Measurements from ENCODE around the gene ACAN.

Gene ACAN

GRCh38 chr15:88859550-88859949, 56.3 kb downstream of the ACAN start:
- DNase-seq (ENCODE audit: low read depth), result no peak
- TF ChIP-seq, protein P1, sequence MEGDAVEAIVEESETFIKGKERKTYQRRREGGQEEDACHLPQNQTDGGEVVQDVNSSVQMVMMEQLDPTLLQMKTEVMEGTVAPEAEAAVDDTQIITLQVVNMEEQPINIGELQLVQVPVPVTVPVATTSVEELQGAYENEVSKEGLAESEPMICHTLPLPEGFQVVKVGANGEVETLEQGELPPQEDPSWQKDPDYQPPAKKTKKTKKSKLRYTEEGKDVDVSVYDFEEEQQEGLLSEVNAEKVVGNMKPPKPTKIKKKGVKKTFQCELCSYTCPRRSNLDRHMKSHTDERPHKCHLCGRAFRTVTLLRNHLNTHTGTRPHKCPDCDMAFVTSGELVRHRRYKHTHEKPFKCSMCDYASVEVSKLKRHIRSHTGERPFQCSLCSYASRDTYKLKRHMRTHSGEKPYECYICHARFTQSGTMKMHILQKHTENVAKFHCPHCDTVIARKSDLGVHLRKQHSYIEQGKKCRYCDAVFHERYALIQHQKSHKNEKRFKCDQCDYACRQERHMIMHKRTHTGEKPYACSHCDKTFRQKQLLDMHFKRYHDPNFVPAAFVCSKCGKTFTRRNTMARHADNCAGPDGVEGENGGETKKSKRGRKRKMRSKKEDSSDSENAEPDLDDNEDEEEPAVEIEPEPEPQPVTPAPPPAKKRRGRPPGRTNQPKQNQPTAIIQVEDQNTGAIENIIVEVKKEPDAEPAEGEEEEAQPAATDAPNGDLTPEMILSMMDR (IDR thresholded peaks at IDR 0.05; ENCODE audit: control insufficient read depth, extremely low read depth, insufficient read depth), result no peak
- H3K4me3 ChIP-seq (ENCODE audit: low read depth, low read length), result no peak overlapping the region

DNA sequence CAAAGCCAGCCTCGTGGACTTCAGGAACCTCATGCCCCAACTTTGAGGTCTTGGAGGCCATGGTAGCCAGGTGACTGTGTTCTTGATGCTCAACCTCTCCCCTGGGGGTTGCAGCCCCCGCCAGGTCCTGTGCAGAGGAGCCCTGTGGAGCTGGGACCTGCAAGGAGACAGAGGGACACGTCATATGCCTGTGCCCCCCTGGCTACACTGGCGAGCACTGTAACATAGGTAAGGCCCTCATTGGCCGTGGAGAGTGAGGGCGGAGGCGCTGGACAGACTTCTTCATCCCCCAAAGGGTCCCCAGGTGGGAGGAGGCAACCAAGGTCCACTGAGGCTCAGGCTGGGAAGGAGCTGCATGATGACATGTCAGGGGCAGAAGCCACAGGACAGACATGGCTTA, 57.0 kb downstream of the ACAN start:
- H3K4me3 ChIP-seq (ENCODE audit: low read depth, low read length), result no peak overlapping the region
- TF ChIP-seq, protein P1 (IDR thresholded peaks at IDR 0.05; ENCODE audit: control insufficient read depth, extremely low read depth, insufficient read depth), result no peak
- DNase-seq (ENCODE audit: low read depth), result no peak

GRCh38 chr15:88863412-88863811, 60.2 kb downstream of the ACAN start:
- TF ChIP-seq, protein P1 (IDR thresholded peaks at IDR 0.05; ENCODE audit: control insufficient read depth, extremely low read depth, insufficient read depth), result no peak
- DNase-seq (ENCODE audit: low read depth), result no peak
- H3K4me3 ChIP-seq (ENCODE audit: low read depth, low read length), result no peak overlapping the region

GRCh38 chr15:88864861-88865497, 61.7 kb downstream of the ACAN start:
- DNase-seq (ENCODE audit: low read depth), result no peak
- TF ChIP-seq, protein P1 (IDR thresholded peaks at IDR 0.05; ENCODE audit: control insufficient read depth, extremely low read depth, insufficient read depth), result no peak
- H3K4me3 ChIP-seq (ENCODE audit: low read depth, low read length), result no peak overlapping the region

DNA sequence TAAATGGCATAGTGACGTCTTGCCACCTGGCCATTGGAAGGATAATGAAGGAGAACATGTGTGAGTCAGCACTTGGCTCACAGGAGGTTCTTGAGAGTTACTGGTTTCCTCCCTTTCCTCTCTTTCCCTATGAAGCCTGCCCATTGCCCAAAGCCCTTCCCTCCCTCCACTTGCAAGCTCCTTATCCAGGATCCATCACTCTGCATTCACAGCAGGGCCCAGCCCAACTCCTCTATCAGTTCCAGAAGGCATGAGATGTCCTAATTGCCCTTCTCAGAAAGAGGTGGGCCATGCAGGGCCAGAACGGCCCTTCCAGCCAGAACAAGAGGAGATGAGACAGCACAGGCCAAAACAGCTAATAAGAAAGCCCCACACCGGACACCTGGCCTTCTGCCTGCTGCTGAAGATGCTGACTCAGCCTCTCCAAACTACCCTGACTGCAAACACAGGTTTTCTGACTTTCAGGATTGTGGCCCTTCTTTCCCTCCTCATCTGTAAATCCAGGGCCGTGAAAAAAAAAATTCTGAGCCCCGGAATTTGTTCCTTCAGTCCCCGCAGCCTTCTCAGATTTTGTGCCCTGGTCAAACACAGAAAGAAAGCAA, 62.4 kb downstream of the ACAN start:
- H3K4me3 ChIP-seq (ENCODE audit: low read depth, low read length), result no peak overlapping the region
- DNase-seq (ENCODE audit: low read depth), result no peak
- TF ChIP-seq, protein P1 (IDR thresholded peaks at IDR 0.05; ENCODE audit: control insufficient read depth, extremely low read depth, insufficient read depth), result no peak

DNA sequence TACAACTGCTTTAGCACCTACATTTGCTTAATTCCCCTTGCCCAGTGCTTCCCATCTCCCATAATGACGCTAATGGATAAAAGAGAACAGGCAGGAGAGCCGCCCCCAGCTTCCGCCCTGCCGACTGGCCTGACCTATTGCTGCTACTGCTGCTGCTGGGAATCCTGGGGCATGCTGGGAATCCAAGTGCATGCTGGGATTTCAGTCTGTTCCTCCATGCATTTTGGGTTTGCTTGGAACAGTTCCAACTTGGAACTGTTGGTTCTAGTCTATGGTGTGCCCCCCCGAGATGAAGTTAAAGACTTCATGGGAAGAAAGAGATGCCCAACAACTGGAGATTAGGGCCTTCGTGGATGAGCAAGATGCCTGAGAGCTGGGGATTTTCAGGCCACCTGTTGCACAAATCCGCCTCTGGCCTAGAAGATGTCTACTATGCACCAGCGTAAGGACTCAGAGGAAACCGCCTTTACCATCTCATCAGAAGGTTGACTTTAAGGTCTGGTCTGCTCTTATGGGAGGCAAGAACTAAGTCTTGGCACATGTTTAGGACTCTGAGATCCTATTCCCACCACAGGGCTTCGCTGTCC, 63.2 kb downstream of the ACAN start:
- no peak for DNase-seq (ENCODE audit: low read depth)
- TF ChIP-seq, protein P1 (IDR thresholded peaks at IDR 0.05; ENCODE audit: control insufficient read depth, extremely low read depth, insufficient read depth), result no peak
- H3K4me3 ChIP-seq (ENCODE audit: low read depth, low read length), result no peak overlapping the region

Data from LNCaP clone FGC (cell line).